ELR (cell line): ENCODE data around the gene PLXNA4.
A peak's percentile ranks its signal among the peaks of the same experiment; 100 is the strongest.

Experiments
- DNase-seq: peaks from one replicate; pipeline ENCODE4 v3.0.0-alpha.2; 2015; ENCODE audit warnings: low read depth

The PLXNA4 gene

GRCh38 chr7:132140341-132140740 lies 435.9 kb downstream of the PLXNA4 start:
- no peak for DNase-seq

GRCh38 chr7:132138817-132139216 lies 437.5 kb downstream of the PLXNA4 start:
- DNase-seq = no peak

GRCh38 chr7:132137681-132138080 lies 438.6 kb downstream of the PLXNA4 start:
- no peak for DNase-seq

GRCh38 chr7:132135746-132136385 lies 440.4 kb downstream of the PLXNA4 start:
- DNase-seq = no peak

GRCh38 chr7:132134814-132135445 lies 441.3 kb downstream of the PLXNA4 start:
- no peak for DNase-seq

- DNase-seq = no peak
Measured at GRCh38 chr7:132133501-132133900, 442.8 kb downstream of the PLXNA4 start.

- peak; percentile 8 for DNase-seq
Measured at GRCh38 chr7:132131196-132131595, 445.1 kb downstream of the PLXNA4 start.

- peak; percentile 60 for DNase-seq
Measured at GRCh38 chr7:132130497-132130896, 445.8 kb downstream of the PLXNA4 start.

- DNase-seq = no peak
Measured at GRCh38 chr7:132125872-132126595, 450.2 kb downstream of the PLXNA4 start.

- peak; percentile 20 for DNase-seq
Measured at GRCh38 chr7:132125096-132125495, 451.2 kb downstream of the PLXNA4 start.

- no peak for DNase-seq
Measured at GRCh38 chr7:132124575-132124974, 451.7 kb downstream of the PLXNA4 start.

GRCh38 chr7:132123773-132124172 lies 452.5 kb downstream of the PLXNA4 start:
- DNase-seq = no peak

- DNase-seq = no peak
Measured at GRCh38 chr7:132122901-132123300, 453.4 kb downstream of the PLXNA4 start.

GRCh38 chr7:132121987-132122386 lies 454.3 kb downstream of the PLXNA4 start:
- no peak for DNase-seq

- no peak for DNase-seq
Measured at GRCh38 chr7:132118641-132119040, 457.6 kb downstream of the PLXNA4 start.

- DNase-seq = no peak
Measured at GRCh38 chr7:132117636-132118035, 458.6 kb downstream of the PLXNA4 start.

GRCh38 chr7:132117181-132117580 lies 459.1 kb downstream of the PLXNA4 start:
- DNase-seq = peak; percentile 91

- peak; percentile 91 for DNase-seq
Measured at GRCh38 chr7:132116369-132116768, 459.9 kb downstream of the PLXNA4 start.

GRCh38 chr7:132115758-132116157 lies 460.5 kb downstream of the PLXNA4 start:
- DNase-seq = no peak

GRCh38 chr7:132115028-132115427 lies 461.2 kb downstream of the PLXNA4 start:
- no peak for DNase-seq

GRCh38 chr7:132114411-132114810 lies 461.9 kb downstream of the PLXNA4 start:
- no peak for DNase-seq

- DNase-seq = no peak
Measured at GRCh38 chr7:132113536-132114371, 462.5 kb downstream of the PLXNA4 start.
